ENCODE measurements around the gene ZNF468. TPM values are rescaled to one million over a fixed set of nuclear protein-coding genes. Genes with fewer than 3 reads are reported as not detected.
"Not testable (repeated sequence)": the region's sequence is repeated elsewhere in the genome, so short reads cannot be mapped to it uniquely, and the experiment has no call there.

Gene ZNF468
- polyA plus RNA-seq, 2 of the 4 experiments (the other 2 are of a cell fraction): 0.37 to 1.7 TPM

DNA sequence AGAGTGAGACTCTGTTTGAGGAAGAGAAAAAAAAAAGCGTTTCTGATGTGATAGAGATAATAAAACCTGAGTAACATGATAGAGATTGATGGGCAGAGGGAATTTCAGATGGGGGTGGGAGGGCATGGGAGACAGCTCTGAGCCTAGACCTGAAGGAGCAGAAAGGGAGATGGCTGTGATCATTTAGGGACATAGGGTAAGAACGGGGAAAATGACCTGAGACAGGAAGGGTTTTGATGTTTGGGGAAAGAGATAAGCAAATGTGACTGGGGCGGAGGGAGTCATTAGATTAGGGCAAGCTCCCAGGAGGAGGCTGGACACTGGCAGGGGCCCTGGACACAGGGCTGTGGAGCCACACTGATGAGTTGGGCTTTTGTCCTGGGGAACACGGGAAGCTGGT is 33.9 kb upstream of the ZNF468 start:
- no peak for FAIRE-seq
- ChIA-PET POLR2A (no interaction called here), CTCF (no interaction called here)
- ATAC-seq: no peak
- 0% methylated on average over 4 of the region's 4 CpGs for WGBS (ENCODE audit: missing lambda C conversion rate)
- TF ChIP-seq MAFK (IDR thresholded peaks at IDR 0.05; ENCODE audit: partially characterized antibody): no peak
- Histone ChIP-seq H3K9me3 (peaks cover 54% of the 10 kb centered on the region), H3K4me2 (no peak overlapping the region), H3K4me1 (no peaks in the 10 kb centered on the region), H3K4me3 (no peak overlapping the region), H3K27ac (no peak overlapping the region)
- DNase-seq (ENCODE audit: low read depth in 1 of 2, low spot score in 1 of 2): no peak

DNA sequence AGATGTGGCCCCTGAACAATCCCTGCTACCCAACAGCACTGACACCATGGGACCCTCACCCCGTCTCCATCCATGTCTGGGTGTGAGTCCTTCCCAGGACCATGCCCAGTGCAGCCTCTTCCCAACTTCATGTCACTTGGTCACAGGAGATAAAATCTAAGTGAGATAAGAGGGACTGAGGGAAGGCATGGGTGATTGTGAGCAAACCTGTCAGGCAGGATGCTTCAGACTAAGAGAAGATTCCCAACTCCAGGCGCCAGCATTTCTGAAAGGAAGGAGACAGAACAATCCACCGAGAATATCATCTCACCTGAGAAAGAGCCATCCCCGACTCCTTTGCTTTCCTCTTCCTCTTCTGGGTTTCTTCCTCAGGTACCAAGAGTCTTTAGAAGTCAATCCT is 32.5 kb upstream of the ZNF468 start:
- Histone ChIP-seq H3K4me2 (no peak overlapping the region), H3K4me3 (no peak overlapping the region), H3K27ac (no peak overlapping the region), H3K9me3 (peaks cover 48% of the 10 kb centered on the region), H3K4me1 (no peaks in the 10 kb centered on the region)
- POLR2A ChIA-PET: no interaction called here
- ATAC-seq (no peak), FAIRE-seq (no peak), DNase-seq (ENCODE audit: low read depth in 1 of 2, low spot score in 1 of 2) (no peak)
- TF ChIP-seq HOXB13 (CRISPR knock-in tag; IDR thresholded peaks at IDR 0.05; ENCODE audit: low read depth) (no peak), MYC (IDR thresholded peaks at IDR 0.05; ENCODE audit: borderline replicate concordance, low read length) (no peak), CHD4 (IDR thresholded peaks at IDR 0.05; ENCODE audit: borderline replicate concordance) (no peak), POLR2A (IDR thresholded peaks at IDR 0.05; ENCODE audit: low read length) (no peak), MAFK (IDR thresholded peaks at IDR 0.05; ENCODE audit: partially characterized antibody) (no peak), CHD2 (IDR thresholded peaks at IDR 0.05; ENCODE audit: low read length, partially characterized antibody) (no peak), CBX8 (IDR thresholded peaks at IDR 0.05) (no peak), RCOR1 (IDR thresholded peaks at IDR 0.05; ENCODE audit: low read depth, low read length) (no peak), BHLHE40 (IDR thresholded peaks at IDR 0.05; ENCODE audit: low read depth, low read length) (no peak), NFE2L2 (conservative IDR thresholded peaks at IDR 0.05; ENCODE audit: low read length) (no peak)
- TF ChIP-seq, protein P1, sequence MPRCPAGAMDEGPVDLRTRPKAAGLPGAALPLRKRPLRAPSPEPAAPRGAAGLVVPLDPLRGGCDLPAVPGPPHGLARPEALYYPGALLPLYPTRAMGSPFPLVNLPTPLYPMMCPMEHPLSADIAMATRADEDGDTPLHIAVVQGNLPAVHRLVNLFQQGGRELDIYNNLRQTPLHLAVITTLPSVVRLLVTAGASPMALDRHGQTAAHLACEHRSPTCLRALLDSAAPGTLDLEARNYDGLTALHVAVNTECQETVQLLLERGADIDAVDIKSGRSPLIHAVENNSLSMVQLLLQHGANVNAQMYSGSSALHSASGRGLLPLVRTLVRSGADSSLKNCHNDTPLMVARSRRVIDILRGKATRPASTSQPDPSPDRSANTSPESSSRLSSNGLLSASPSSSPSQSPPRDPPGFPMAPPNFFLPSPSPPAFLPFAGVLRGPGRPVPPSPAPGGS (IDR thresholded peaks at IDR 0.05): no peak
- CTCF ChIA-PET: no interaction called here
- 13% methylated on average over 4 of the region's 4 CpGs for WGBS (ENCODE audit: missing lambda C conversion rate)

- H3K4me1 ChIP-seq: no peaks in the 10 kb centered on the region
- WGBS (ENCODE audit: missing lambda C conversion rate): 35% methylated on average over 7 of the region's 7 CpGs
- DNase-seq (ENCODE audit: low read depth in 1 of 2, low spot score in 1 of 2) (no peak), FAIRE-seq (no peak), ATAC-seq (no peak)
- H3K4me3 ChIP-seq: no peak overlapping the region
- POLR2A ChIA-PET: no interaction called here
- H3K4me2 ChIP-seq: no peak overlapping the region
- H3K27ac ChIP-seq: no peak overlapping the region
- H3K9me3 ChIP-seq: peaks cover 55% of the 10 kb centered on the region
- CTCF ChIA-PET: interaction anchor here (0.7 kb wide), 1 partner anchor 605 kb away, joined by 4 read pairs; no protein-coding TSS in a partner anchor
- TF ChIP-seq HDAC2 (IDR thresholded peaks at IDR 0.05) (no peak), PHF8 (IDR thresholded peaks at IDR 0.05; ENCODE audit: borderline replicate concordance, low read depth) (no peak), TFCP2L1 (CRISPR knock-in tag; IDR thresholded peaks at IDR 0.05) (no peak), CHD4 (IDR thresholded peaks at IDR 0.05; ENCODE audit: borderline replicate concordance) (no peak), JUN (IDR thresholded peaks at IDR 0.05) (no peak), EP300 (IDR thresholded peaks at IDR 0.05) (no peak)
Measured at GRCh38 chr19:52889076-52889475, 31.7 kb upstream of the ZNF468 start.

DNA sequence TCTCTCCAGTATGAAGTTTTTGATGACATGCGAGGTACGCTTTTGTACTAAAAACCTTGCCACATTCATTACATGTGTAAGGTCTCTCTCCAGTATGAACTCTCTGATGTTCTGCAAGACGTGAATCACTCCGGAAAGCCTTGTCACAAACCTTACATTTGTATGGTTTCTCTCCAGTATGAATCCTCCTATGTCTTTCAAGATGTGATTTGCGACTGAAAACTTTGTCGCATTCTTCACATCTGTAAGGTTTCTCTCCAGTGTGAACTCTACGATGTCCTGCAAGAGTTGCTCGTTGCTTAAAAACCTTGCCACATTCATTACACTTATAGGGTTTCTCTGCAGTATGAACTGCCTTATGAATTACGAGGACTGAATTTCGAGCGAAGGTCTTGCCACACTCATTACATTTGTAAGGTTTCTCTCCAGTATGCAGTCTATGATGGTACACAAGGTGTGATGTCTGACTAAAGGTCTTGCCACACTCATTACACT is 23.5 kb upstream of the ZNF468 start:
- no peak overlapping the region for H3K4me3 ChIP-seq
- 43% methylated on average over 11 of the region's 11 CpGs for WGBS (ENCODE audit: missing lambda C conversion rate)
- FAIRE-seq (no peak), DNase-seq (ENCODE audit: low read depth in 1 of 2, low spot score in 1 of 2) (no peak), ATAC-seq (no peak)
- H3K4me1 ChIP-seq: no peaks in the 10 kb centered on the region
- no peak overlapping the region for H3K4me2 ChIP-seq
- no peak overlapping the region for H3K27ac ChIP-seq
- peaks cover 77% of the 10 kb centered on the region for H3K9me3 ChIP-seq
- no peak for TF ChIP-seq EHF (CRISPR knock-in tag; IDR thresholded peaks at IDR 0.05)
- TF ChIP-seq KDM1A (IDR thresholded peaks at IDR 0.05; ENCODE audit: low read depth): no peak
- no peak for TF ChIP-seq POLR2A (IDR thresholded peaks at IDR 0.05; ENCODE audit: low read length)
- TF ChIP-seq BHLHE40 (IDR thresholded peaks at IDR 0.05; ENCODE audit: low read depth, low read length): no peak
- TF ChIP-seq, protein P2, sequence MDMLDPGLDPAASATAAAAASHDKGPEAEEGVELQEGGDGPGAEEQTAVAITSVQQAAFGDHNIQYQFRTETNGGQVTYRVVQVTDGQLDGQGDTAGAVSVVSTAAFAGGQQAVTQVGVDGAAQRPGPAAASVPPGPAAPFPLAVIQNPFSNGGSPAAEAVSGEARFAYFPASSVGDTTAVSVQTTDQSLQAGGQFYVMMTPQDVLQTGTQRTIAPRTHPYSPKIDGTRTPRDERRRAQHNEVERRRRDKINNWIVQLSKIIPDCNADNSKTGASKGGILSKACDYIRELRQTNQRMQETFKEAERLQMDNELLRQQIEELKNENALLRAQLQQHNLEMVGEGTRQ (IDR thresholded peaks at IDR 0.05): no peak
- TF ChIP-seq CBX2 (IDR thresholded peaks at IDR 0.05; ENCODE audit: borderline replicate concordance, low read depth): no peak
- TF ChIP-seq FOXS1 (CRISPR knock-in tag; IDR thresholded peaks at IDR 0.05): no peak
- no peak for TF ChIP-seq RCOR1 (IDR thresholded peaks at IDR 0.05; ENCODE audit: low read depth, low read length)
- TF ChIP-seq POLR2AphosphoS2 (conservative IDR thresholded peaks at IDR 0.05; ENCODE audit: low read length): no peak
- no peak for TF ChIP-seq HEYL (CRISPR knock-in tag; IDR thresholded peaks at IDR 0.05)
- TF ChIP-seq RAD21 (conservative IDR thresholded peaks at IDR 0.05 in 1 of 2, IDR thresholded peaks at IDR 0.05 in 1 of 2): no peak
- ChIA-PET POLR2A (no interaction called here), CTCF (no interaction called here)

DNA sequence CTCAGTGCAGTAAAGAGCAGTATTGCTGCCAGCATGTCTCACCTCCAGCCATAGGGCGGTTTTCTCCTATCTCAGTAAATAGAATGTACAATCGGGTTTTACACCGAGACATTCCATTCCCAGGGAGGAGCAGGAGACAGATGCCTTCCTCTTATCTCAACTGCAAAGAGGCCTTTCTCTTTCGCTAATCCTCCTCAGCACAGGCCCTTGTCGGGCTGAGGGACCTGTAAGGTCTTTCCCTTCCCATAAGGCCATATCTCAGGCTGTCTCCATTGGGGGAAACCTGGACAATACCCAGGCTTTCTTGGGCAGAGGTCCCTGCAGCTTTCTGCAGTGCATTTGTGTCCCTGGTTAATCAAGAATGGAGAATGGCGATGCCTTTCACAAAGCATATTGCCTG is 15.6 kb upstream of the ZNF468 start:
- H3K4me3 ChIP-seq; DNase-seq (ENCODE audit: low read depth in 1 of 2, low spot score in 1 of 2); H3K4me1 ChIP-seq; ATAC-seq; FAIRE-seq; POLR2A ChIA-PET; H3K27ac ChIP-seq; H3K4me2 ChIP-seq; CTCF ChIA-PET: not testable (repeated sequence)
- peaks cover 35% of the 10 kb centered on the region for H3K9me3 ChIP-seq
- WGBS (ENCODE audit: missing lambda C conversion rate): 1% methylated on average over 6 of the region's 6 CpGs
